WERI-Rb-1 (cell line): ENCODE data around the gene RBMS1.
"Not testable (repeated sequence)": the region's sequence is repeated elsewhere in the genome, so short reads cannot be mapped to it uniquely, and the experiment has no call there.

ENCODE experiments used
- DNase-seq: peaks from one replicate; pipeline ENCODE4 v3.0.0-alpha.2; 2020
- H3K27ac ChIP-seq: fragments of 250-450 bp; sonication (Bioruptor Pico); 2 replicates; pipeline ENCODE4 v1.5.1; 2020; ENCODE audit warnings: mild to moderate bottlenecking, moderate library complexity
- H3K27me3 ChIP-seq: fragments of 250-450 bp; sonication (Bioruptor Pico); 2 replicates; pipeline ENCODE4 v1.5.1; 2021; ENCODE audit warnings: mild to moderate bottlenecking, low read depth, moderate library complexity; ENCODE audit not compliant: insufficient read depth, severe bottlenecking
- H3K36me3 ChIP-seq: fragments of 250-450 bp; sonication (Bioruptor Pico); 2 replicates; pipeline ENCODE4 v1.5.1; 2020; ENCODE audit warnings: mild to moderate bottlenecking, moderate library complexity
- H3K4me3 ChIP-seq: 2 replicates; pipeline ENCODE4 v1.5.1; 2011; ENCODE audit warnings: low read depth, mild to moderate bottlenecking, control low read depth, low read length
- H3K9me3 ChIP-seq: fragments of 250-450 bp; sonication (Bioruptor Pico); 2 replicates; pipeline ENCODE4 v1.5.1; 2021; ENCODE audit warnings: mild to moderate bottlenecking, moderate library complexity; ENCODE audit not compliant: severe bottlenecking
- TF ChIP-seq, protein P1 (sequence below): IDR thresholded peaks from 2 replicates; pipeline ENCODE4 v1.5.1; 2011; ENCODE audit warnings: low read depth, mild to moderate bottlenecking, control low read depth, inconsistent platforms, low read length

RBMS1 gene

DNA sequence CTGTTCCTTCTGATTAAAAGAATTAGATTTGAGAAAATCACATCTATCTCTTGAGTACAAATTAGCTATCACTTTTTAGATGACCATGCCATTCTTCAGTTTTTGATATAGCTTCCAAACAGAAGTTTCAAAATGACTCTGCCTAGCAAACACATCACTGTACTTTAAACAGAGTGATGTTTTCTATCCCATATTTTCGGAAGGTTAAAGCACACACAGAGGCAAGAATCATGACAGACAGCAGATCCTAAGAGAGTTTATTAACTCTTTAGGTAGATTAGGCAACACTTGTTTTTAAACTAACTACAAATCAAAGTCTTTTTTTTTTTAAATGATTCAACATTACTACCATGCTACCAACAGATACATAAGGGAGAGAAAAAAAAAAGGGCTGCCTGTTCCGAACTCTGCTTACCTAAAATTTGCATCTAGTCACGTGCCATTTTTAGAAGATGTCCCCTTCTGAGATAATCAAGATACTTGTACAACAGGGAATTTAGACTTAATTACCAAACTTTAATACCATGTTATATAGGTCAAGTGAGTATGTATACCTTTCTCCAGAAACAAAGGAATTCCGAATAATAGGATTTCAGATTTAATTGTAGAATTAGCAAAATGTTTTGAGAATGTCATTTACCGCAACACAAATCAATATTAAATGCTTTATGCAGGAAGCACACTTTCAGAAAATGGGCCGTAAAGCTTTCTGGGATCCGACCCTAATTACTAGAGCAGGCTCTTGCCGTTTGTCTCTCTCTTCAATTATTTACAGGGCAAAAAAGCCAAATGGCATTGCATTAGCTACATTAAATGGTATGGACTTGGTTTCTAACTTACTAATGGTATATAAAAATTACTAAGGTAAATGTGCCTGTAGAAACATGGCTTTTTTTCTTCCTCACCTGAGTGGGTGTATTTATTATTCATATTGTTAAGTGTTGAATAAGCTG, 2.6 kb downstream of the RBMS1 start:
- peaks cover 5% of the 10 kb centered on the region; the same call in 1 of the 2 replicates for H3K36me3 ChIP-seq
- no peak for DNase-seq
- TF ChIP-seq, protein P1, sequence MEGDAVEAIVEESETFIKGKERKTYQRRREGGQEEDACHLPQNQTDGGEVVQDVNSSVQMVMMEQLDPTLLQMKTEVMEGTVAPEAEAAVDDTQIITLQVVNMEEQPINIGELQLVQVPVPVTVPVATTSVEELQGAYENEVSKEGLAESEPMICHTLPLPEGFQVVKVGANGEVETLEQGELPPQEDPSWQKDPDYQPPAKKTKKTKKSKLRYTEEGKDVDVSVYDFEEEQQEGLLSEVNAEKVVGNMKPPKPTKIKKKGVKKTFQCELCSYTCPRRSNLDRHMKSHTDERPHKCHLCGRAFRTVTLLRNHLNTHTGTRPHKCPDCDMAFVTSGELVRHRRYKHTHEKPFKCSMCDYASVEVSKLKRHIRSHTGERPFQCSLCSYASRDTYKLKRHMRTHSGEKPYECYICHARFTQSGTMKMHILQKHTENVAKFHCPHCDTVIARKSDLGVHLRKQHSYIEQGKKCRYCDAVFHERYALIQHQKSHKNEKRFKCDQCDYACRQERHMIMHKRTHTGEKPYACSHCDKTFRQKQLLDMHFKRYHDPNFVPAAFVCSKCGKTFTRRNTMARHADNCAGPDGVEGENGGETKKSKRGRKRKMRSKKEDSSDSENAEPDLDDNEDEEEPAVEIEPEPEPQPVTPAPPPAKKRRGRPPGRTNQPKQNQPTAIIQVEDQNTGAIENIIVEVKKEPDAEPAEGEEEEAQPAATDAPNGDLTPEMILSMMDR = no peak
- no peak overlapping the region for H3K4me3 ChIP-seq
- H3K9me3 ChIP-seq = no peaks in the 10 kb centered on the region
- H3K27me3 ChIP-seq = no peaks in the 10 kb centered on the region
- no peak overlapping the region for H3K27ac ChIP-seq

DNA sequence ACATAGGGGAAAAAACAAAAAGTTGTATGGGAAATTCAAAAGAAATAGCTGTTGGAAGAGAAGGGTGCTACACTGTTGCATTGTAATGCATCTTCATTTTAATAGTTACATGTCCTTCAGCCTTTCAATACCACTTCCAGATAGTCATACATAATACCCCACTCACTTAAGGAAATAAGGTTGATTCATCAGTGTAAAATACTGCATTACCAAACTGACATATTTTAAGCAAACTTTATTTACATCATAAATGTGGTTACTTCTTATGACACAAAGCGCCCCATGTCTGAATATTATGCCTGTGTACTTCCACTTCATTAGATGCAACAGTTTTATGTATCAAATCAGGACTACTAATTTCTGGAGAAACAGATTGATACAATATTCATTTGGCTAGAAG, 4.5 kb downstream of the RBMS1 start:
- H3K27ac ChIP-seq = no peak overlapping the region
- TF ChIP-seq, protein P1 = no peak

DNA sequence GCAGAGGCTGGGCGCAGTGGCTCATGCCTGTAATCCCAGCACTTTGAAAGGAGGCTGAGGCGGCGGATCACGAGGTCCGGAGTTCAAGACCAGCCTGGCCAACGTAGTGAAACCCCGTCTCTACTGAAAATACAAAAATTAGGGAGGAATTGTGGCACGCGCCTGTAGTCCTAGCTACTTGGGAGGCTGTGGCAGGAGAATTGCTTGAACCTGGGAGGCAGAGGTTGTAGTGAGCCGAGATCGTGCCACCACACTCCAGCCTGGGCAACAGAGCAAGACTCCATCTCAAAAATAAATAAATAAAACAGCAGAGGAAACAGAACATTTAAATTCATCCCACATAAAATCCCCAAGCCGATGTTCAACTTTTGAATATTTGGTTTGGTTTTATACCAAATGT, 5.3 kb downstream of the RBMS1 start:
- not testable (repeated sequence) for H3K9me3 ChIP-seq, H3K36me3 ChIP-seq, H3K27me3 ChIP-seq, H3K27ac ChIP-seq, H3K4me3 ChIP-seq, DNase-seq

More for the DNA sequence above, 4.5 kb downstream of the RBMS1 start:
- Histone ChIP-seq H3K4me3 (no peak overlapping the region), H3K9me3 (no peaks in the 10 kb centered on the region), H3K27me3 (no peaks in the 10 kb centered on the region), H3K36me3 (peaks cover 5% of the 10 kb centered on the region; the same call in 1 of the 2 replicates)
- DNase-seq = no peak

DNA sequence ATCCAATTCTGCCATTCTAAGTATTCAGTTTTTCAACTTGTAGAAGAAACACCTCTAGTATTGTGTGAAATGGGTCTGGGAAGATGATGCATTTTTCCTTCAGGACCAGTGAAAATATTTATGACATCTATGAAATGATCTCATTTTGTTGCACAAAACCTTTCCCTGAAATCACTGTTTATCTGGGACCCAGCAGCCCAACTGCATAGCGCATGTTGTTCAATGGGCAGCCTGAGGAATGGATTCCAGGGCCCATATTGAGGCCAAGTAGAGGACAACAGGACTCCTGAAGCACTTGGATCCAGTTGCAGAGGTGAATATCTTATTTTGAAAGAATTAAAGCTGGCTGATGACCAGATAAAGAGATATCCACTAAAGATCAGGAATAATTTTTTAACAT, 7.3 kb downstream of the RBMS1 start:
- Histone ChIP-seq H3K27me3 (no peaks in the 10 kb centered on the region), H3K36me3 (no peaks in the 10 kb centered on the region), H3K27ac (no peak overlapping the region), H3K4me3 (no peak overlapping the region), H3K9me3 (no peaks in the 10 kb centered on the region)
- no peak for DNase-seq
- TF ChIP-seq, protein P1 = no peak

DNA sequence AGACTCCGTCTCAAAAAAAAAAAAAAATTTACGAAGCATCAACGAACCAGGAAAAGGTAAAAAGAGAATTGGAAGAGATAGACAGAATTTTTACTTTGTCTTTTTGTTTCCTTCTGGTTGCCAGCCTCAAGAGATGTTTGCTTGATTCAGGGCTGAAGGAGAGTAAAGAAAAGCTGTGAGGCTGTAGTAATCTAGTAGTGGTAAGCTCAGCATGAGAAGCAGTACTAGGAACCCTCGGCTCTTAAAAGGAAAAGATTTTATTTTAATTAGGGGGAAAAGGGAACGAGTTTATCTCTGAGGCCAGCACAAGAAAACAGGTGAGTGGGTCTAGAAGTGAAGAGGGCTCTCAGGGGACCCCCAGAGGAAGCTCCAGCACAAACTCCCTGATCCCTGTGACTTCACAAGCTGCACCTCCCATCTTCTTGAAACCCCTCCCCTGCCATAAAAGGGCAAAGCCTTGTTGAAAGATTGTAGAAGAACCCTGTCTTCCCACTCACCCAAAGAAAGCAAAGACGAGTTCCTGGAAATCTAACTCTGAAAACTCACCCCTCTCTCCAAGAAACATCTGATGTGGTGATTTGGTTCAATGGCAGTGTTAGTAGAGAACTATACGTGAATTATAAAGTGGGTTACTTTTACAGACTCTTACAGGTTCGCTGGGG, 8.6 kb downstream of the RBMS1 start:
- no peaks in the 10 kb centered on the region for H3K9me3 ChIP-seq
- H3K4me3 ChIP-seq = no peak overlapping the region
- DNase-seq = no peak
- no peaks in the 10 kb centered on the region for H3K36me3 ChIP-seq
- TF ChIP-seq, protein P1 = no peak
- no peak overlapping the region for H3K27ac ChIP-seq
- H3K27me3 ChIP-seq = no peaks in the 10 kb centered on the region

DNA sequence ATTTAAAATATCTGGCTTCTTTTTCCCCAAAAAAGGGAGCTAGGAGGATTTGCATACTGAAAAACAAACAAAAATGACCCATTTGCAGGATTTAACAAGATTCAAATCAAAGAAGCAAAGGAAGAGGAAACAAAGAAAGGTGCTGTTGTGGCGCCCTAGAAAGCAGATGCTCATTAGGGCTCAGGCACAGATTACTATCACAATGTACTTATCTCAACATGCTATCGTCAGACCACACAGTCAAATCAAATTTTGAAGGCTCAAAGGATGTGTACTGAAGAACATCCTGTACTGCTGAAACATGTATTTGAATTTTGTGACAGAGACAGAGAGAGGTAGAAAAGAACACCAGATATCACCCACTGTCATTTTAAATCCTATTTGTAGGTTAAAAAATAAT, 10.9 kb downstream of the RBMS1 start:
- H3K27ac ChIP-seq = no peak overlapping the region
- no peaks in the 10 kb centered on the region for H3K27me3 ChIP-seq
- no peak for DNase-seq
- H3K4me3 ChIP-seq = no peak overlapping the region
- TF ChIP-seq, protein P1 = no peak
- H3K36me3 ChIP-seq = no peaks in the 10 kb centered on the region
- no peaks in the 10 kb centered on the region for H3K9me3 ChIP-seq
